Measurements from ENCODE around the gene RAI1.

DNA sequence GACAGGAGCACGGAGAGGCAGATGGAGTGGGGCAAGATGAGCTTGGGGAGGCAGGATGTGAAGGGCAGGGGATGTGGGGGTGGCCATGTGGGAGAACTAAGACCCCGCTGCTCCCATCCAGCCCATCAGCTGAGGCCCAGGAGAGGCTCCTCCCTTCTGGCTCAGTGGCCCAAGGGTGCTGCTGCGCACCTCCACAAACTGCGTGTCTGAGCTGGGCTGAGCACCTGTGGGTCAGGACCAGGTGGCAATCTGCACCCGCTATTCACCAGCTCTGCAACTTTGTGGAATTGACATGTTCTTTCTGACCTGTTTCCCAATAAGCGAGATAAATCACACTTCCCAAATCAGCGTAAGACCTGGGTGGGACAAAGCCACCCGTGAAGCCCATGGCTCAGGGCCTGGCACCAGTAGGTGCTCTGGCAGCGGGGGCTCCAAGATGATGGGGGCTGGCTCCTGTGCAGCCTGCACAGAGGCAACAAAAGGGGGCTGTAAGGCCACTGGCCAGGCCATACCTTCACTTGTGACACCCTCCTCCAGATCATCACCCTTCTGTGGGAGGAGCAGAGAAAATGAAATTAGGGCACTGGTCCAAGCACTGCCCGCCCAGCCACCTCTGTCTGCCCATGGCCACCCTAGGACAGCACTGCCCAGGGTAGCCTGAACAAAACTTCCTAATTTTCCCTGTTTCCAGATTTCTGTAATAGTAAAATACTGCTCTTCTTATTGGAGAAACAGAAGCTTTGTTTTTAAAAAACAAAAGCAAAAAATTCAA, 167.2 kb downstream of the RAI1 start:
- TF ChIP-seq, protein P1, sequence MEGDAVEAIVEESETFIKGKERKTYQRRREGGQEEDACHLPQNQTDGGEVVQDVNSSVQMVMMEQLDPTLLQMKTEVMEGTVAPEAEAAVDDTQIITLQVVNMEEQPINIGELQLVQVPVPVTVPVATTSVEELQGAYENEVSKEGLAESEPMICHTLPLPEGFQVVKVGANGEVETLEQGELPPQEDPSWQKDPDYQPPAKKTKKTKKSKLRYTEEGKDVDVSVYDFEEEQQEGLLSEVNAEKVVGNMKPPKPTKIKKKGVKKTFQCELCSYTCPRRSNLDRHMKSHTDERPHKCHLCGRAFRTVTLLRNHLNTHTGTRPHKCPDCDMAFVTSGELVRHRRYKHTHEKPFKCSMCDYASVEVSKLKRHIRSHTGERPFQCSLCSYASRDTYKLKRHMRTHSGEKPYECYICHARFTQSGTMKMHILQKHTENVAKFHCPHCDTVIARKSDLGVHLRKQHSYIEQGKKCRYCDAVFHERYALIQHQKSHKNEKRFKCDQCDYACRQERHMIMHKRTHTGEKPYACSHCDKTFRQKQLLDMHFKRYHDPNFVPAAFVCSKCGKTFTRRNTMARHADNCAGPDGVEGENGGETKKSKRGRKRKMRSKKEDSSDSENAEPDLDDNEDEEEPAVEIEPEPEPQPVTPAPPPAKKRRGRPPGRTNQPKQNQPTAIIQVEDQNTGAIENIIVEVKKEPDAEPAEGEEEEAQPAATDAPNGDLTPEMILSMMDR (IDR thresholded peaks at IDR 0.05): no peak
- TF ChIP-seq POLR2A (IDR thresholded peaks at IDR 0.05) (no peak), EP300 (IDR thresholded peaks at IDR 0.05) (no peak)

All from ovary (tissue), 3 donors.